GM21390 (cell line): ENCODE data around the gene CORO7.

Source experiments
- ATAC-seq: cut with Tn5 transposase; IDR thresholded peaks from one replicate; pipeline ENCODE4 v1.9.1; 2021; ENCODE audit not compliant: unreplicated experiment

Gene CORO7

DNA sequence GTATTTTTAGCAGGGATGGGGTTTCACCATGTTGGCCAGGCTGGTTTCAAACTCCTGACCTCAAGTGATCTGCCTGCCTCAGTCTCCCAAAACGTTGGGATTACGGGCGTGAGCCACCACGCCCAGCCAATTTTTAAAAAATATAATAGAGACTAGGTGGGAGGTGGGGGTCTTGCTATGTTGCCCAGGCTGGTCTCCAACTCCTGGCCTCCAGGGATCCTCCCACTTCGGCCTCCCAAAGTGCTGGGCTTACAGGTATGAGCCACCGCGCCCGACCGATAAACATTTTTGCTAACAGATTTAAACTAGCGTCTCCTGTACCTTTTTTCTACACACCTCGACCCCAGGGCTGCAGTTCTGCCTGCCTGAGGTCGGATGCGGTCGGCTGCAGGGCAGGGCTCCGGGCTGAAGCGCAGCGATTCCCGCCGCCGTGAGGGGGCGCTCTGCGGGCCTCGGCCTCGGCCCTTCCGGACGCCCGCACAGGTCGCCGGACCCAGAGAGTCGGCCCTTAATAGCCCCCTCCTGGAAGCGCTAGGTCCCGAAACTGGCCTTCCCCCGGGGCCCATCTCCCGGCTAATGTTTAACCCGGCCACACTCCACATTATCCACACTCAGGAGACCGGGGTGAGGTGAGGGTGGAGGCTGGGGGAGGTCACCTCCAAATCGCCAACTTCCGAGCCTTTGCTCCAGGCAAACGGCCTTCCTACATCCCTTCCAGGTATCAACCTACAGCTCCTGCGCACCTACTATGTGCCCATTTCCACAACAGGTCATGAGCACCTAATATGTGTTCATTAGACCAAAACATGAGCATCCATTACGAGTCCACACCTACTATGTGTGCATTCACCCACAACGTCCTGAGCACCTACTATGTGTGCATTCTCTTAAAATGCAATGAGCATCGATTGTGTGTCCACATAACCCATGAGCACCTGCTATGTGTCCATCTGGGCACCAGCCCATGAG is 102.5 kb downstream of the CORO7 start:
- no peak for ATAC-seq

DNA sequence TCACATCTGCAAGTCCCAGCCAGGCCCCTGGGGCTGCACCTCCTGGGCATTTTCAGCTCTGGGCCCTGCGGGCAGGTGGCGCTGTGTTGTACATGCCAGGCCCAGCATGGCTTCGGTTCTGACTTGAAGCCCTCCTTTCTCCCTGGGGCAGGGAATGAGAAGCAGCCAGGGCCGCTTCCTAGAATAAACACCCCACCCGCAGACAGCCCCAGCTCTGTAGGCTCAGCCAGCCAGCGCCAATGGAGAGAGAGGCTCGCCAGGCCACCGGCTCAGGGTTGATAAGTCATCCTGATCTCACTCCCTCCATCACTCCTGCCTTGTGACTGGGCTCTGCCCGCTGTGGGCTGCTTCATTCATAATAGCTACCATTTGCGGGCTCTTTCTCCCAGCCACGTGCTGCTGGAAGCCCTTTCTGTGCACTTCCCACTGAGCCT is 106.5 kb downstream of the CORO7 start:
- ATAC-seq = no peak

DNA sequence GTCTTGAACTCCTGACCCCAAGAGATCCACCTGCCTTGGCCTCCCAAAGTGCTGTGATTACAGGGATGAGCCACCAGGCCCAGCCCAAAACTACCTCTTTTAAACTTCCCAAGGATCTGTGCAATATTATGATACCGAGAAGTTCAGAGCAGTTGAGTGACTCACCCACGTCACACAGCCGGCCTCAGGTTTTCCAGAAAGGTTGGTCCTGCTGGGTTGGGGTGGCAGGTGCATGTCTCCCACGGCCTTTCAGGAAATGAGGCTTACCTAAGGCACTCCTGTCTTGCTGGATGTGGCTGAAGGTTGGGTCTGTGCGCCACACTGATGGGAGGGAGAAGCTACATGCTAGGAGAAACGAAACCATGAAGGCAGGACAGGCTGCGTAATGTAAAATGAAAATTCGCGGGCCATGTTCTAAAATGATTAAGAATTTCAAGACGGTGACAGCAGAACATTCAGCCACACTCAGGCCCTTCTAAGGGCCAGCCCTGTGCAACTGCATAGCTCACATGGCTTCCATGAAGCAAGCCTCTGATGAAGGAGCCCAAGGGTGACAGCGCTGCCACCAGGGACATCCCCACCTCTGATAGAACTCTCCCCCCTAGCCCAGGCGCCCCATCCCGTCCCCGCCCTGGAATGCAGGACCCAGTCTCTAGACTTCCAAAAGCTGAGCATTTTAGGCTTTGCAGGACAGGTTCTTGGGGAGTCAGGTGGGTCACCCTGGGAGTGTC is 107.1 kb downstream of the CORO7 start:
- ATAC-seq = no peak

DNA sequence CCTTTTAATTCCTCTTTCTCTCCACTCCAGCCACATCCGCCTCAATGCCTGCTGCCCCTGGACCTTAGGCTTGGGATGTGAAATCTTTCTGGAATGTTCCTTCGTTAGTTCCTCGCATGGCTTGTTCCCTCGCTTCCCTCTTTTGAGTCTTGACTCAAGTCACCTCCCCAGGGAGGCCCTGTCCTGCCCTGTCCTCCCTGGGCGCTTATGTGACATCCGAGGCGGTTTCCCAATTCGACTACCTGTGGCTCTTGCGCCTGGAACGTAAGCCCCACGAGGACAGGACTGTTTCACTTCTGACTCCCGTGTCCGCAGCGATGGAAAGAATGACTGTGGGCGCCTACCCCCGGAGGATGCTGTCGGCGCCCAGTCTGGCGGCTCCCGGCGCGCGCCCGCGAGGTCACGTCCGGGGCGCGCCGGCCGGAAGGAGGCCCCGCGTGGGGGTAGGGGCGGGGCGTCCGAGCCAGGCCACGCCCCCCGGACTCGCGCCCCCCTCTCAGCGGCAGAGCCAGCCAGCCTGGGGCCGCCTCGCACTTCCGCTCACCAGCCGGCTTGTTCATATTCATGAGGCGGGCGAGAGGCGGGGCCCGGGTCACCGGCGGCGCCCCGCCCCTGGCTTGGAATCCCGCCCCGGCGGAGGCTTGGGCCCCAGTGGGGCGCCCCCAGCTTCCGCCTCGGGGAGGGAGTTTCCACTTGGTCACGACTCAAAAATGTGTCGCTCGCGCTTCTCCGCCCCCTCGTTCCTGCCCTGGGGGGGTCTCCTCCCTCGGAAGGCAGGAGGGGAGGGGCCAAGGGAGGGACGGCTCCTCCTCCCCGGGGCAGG is 109.0 kb downstream of the CORO7 start:
- ATAC-seq = peak; percentile 89

DNA sequence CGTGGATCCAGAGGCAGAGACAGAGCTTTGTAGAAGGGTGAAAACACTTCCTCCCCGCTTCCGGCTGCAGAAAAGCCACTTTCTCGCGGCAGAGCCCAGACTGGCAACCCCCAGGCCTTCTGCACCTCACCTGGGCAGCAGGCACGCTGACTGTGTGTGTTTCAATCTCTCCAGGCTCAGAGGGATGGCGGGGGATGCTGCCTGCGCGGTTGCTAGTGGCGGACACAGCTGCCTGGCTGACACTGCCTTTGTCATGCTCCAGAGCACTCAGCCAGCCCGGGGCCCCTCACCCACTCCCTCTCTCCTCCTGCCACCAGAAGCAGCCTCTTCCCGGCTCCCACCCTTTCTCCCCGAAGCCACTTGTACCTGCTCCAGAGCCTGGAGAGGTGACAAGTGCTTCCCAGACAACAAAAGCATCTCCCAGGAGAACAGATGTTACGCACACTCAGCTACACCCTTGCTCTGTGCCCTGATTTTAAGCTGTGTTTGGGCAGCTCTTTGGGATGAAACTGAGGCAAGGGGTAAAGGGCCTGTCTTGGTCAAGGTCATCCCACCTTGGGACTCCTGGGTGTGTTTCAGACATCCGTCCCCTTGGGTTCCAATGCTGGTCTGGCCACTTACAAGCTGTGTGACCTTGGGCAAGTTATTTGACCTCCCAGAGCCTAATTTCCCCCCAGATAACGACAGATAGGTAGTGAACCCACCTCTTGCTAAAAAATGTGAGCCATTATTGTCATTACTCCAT is 109.8 kb downstream of the CORO7 start:
- no peak for ATAC-seq
